Measurements from ENCODE around the gene ETV1.

Gene ETV1

DNA sequence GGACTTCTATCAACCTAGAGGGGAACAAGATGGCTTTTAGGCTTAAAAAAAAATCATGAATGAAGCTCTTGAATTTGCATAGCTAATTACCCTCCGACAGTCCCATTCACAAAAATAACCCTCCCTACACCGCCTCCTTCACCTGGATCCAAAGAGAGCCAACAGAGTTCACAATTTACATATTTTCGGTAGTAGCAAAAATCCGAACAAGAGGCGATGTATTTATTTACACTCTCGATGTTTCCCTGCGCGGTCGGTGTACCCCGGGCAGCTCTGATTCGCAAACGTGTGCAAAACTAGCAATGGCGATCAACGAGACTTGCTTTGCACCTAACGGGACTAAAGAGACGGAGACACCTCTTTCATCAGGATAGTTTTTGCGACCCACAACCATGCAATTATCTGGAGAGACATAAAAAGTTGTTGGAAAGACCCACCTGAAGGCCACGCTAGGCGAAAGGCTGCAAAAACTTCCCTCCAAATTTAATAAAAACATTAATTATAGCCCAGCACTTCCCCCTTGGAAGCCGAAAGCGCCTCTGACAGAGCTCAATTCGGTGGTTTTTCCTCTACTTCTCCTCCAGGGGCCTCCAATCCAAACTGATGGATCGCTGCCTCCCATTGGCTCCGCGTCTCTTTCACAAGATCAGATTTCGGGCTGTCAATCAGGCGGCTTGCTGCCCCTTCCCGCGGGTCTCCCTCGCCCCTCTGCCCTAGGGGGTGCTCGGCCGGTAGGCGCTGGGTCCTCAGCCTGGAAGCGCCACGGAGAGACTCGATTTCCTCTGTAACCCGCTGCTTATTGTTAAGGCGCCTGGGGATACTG is at the start of gene ETV1:
Gene ETV1, minus strand, starts transcription at position 541 of the 823 bp plus-strand sequence. CDS start 614 bp downstream, outside the sequence.
- no peak for DNase-seq

GRCh38 chr7:14024406-14024805 is 34.9 kb upstream of the ETV1 start:
- no peak for DNase-seq

DNA sequence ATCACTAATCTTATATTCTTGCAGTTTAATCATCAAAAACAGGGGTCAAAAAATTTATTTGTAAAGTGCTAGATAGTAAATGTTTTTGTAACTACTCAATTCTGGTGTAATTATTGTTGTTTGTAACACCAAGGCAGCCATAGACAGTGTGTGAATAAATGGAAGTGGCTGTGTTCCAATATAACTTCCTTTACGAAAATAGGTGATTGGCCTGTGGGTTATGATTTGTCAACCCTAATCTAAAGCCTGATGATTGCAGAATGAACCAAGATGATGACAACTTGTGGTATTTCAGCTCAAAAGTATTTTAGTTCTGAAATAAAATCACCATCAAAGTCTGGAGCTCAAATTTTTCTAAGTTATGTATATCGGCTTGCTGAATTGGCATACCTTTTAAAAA is 34.4 kb upstream of the ETV1 start:
- no peak for DNase-seq

DNA sequence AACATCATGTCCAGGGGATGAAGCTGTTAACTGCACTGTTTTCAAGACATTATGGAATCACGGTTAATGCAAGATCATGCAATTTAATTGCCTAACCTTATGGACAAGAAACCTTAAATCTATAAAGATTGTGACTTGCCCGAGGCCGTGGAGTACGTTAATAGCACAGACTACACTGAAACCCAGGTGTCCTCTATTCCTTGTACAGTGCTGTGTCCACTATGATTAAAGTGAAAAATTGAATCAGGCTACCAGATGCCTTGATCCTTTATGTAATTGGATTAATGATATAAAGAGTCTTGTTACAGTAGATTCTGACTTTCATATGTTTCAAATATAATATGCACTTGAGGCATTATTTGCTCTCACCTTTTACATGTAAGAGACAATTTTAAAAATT is 33.9 kb upstream of the ETV1 start:
- DNase-seq, result no peak

- no peak for DNase-seq
These were observed 31.6 kb upstream of the ETV1 start for GRCh38 chr7:14021069-14021468.

GRCh38 chr7:14020339-14020900 is 31.0 kb upstream of the ETV1 start:
- no peak for DNase-seq

- no peak for DNase-seq
These were observed 29.3 kb upstream of the ETV1 start for GRCh38 chr7:14018751-14019150.

DNA sequence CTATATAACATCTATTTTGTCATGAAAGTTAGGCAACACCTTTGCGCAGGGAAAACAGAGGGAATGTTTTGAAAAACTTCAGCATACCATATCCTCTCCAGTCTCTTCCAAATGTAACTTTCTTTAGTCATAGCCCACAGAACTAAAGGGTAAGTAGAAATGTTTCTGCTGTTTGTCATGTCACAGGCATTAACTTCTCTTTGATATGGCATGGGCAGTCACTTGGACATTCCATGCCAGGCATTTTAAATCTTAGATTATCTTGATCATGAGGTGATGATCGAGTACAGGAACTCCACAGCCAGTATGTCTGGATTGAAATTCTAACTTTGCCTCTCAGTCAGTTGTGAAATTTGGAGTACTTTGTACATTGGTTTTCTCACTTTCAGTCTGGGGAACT is 27.5 kb upstream of the ETV1 start:
- no peak for DNase-seq

DNA sequence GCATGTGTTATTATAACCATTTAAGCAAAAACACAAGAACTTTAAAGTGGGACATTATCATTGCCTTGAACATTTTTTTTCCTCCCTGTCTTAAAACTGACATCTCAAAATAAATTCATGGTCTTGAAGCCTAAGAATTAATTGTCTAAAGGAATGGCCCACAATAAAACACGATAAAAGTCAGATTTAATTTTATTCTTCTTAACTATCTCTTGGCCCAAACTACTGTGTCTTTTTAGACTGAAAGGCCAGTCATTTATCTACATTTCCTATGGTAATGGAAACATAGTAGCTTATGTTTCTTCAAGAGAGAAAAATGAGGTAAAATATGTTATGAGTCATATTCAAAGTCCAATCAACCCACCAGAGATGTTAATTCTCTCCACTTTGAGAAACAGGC is 24.4 kb upstream of the ETV1 start:
- DNase-seq, result no peak

- no peak for DNase-seq
These were observed 20.3 kb upstream of the ETV1 start for GRCh38 chr7:14009453-14010418.

DNA sequence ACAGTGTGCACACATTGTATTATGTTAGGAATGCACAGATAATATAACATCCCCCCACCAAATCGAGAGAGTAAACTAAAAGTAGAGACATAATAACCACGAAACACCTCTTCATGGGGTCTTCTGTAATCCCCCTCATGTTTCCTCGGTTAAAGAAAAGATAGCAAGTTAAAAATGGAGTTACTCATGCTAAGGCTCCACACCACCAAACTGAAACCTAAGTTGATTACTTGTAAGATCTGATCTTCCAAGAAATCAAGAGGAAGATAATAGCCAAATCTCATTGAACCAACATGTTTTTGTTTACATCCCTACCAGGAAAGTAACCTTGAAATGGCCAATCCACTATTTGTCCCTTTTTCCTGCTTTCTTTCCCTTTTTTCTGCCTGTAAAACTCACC is 11.7 kb upstream of the ETV1 start:
- DNase-seq, result no peak

GRCh38 chr7:14000247-14000646 is 10.8 kb upstream of the ETV1 start:
- DNase-seq, result no peak

DNA sequence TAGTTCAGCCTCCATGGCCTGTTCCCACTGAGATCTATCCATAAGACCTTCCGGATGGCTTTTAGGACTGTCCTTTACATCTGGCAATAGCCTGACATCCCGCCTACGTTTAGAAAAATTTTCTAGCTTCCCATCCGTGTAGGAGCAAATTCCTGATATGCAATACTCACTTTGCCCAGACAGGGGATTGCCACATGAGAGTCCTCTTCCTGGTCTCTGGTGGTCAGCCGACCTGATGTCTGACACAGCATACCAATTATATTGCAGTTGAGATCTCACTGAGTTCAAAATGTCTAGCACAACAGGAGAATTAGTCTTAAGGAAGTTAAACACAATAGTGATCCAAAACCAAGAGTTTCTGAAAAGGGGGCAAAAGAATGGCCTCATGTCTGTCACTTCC is 9.4 kb upstream of the ETV1 start:
- DNase-seq, result no peak

DNA sequence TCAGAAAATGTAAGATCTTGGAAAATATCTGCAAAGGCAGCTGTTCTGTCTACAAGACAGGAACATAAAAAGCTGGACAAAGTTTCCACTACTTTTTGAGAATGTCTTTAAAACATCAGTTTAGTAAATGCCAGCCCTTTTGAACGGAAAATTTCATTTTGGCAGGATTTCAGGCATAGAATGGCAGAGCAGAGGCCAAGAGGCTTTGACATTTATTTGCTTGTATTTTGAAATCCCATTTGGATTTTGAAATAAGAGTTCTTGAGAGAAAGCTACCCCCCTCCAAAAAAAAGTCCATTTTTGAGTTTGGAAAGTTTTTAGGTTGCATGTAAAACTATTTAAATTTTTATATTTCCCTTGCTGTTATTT is 3.1 kb upstream of the ETV1 start:
- no peak for DNase-seq

GRCh38 chr7:13991791-13992595 is 2.5 kb upstream of the ETV1 start:
- DNase-seq, result no peak

DNA sequence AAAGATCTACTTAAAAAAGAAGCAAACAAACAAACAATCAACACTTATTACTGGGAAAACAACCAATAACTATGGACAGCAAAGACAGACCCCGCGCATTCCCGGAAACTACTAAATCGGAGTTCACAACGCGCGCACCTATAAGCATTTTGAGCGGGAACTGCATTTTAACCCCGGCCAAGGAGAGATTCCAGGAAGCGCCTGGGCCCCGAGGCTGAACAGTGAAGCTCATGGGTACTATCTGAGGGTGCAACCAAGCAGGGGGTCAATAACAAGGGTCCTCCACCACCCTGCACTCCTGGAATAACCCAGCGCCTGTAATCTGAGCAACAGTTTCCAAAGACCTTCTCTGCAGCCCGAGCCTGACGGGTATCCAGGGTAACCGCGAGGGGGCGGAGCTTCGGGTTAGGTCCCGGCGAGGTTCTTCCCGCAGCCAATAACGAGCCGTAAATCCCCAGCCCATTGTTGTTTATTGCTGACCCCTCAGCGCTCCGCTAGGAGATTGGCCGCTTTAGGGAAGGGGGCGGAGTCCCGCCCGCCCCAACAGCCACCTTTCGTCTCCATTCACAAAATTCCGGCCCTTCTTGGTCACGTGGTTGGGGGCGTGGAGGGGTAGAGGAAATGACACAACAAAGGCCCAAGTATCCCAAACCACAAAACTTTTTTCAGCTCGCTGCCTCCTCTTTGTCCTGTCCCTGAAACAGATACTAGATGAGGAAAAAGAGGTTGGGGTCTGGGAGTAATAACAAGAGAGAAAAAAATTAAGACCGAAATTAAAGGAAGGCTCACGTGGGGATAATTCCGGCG is 1.7 kb upstream of the ETV1 start:
- no peak for DNase-seq

DNA sequence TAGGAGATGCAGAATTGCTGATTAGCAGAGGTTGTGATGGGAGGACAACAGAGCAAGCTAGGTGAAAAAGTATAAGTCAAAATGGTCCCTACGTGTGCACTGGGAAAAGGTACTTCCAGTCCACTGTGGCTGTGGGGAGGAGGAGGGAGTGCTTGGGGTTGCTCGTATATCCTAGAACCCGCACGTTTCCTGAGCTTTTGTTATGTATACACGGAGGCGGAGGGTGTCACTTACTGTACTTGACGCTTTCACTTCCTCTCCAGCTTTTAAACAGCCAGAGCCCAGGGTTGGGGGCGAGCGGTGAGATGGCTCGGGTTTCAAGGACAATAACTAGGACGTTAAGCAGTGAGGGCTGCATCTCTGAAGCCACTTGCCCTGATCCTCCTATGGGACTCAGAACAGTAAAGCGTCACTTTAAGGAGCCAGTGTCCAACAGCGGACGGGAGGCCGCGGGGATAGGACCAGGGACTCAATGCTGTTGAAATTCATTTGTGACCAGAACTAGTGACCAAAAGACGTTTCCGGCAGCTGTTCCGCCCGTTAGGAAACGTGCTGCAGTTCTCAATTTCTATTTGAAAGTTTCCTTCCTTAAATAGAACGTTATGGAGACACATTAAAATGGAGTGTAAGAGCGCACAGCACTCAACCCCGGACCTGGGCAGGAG is 985 bp upstream of the ETV1 start:
- DNase-seq, result no peak

- DNase-seq, result no peak
These were observed 461 bp upstream of the ETV1 start for GRCh38 chr7:13989949-13990305.

DNA sequence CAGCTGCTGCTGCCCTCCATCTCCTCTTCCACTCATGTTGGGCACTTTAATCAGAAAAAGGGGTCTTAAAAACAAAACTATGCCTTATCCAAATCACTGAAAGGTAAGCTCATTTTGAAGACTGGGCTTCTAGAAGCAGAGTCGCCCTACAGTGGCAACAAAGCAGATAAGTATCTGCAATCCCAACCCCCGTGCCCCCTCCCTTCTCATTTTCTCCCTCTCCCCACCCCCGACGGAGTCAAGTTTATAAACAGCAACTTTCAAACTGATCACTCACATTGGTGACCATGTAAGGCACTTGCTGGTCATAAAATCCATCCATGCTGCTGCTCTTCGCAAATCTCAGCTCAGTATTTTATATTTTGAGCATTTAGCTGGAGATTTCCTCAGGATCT is 738 bp downstream of the ETV1 start:
- no peak for DNase-seq

GRCh38 chr7:13988065-13988464 is 1.4 kb downstream of the ETV1 start:
- DNase-seq, result no peak

GRCh38 chr7:13987395-13987794 is 2.1 kb downstream of the ETV1 start:
- no peak for DNase-seq

Measured in cortex of kidney (tissue), 1 donor.